Midbrain (tissue), 1 donor: ENCODE results near the gene ATP6AP1.
"Not testable (repeated sequence)": the region's sequence is repeated elsewhere in the genome, so short reads cannot be mapped to it uniquely, and the experiment has no call there.

ENCODE experiments used
- DNase-seq: peaks from one replicate; lab custom pipeline; 2025; lab: John Stamatoyannopoulos, UW

Gene ATP6AP1

DNA sequence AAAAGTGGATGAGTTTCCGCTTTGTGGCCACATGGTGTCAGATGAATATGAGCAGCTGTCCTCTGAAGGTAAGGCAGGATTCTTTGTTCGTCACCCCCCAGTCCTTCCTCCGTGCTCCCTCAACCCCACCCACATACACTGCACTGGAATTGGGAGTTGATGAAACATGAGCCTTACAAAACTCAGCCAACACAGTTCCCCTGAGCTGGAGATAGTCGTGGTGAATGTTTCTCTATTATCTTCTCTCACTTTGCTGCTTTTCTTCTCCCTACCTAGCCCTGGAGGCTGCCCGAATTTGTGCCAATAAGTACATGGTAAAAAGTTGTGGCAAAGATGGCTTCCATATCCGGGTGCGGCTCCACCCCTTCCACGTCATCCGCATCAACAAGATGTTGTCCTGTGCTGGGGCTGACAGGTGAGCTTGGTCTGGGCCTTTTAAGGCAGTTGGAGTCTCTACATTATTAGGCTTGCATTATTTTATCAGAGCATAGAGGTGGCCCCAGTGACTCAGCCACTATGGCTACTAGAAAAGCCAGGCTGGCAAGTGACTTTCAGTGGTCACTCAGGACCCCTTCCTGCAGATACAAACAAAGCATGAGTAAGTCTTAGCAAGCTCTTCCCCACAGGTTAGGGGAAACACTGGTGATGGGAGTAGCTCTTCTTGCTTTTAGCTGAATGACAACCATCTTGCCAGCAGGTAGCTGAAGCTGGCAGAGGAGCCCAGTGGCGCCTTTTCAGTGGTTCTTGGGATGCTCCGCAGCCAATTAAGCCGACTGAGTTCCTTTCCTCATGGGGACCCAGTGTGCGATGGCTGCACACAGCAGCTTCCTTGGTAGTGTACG lies 28.7 kb upstream of the ATP6AP1 start:
- DNase-seq = no peak

DNA sequence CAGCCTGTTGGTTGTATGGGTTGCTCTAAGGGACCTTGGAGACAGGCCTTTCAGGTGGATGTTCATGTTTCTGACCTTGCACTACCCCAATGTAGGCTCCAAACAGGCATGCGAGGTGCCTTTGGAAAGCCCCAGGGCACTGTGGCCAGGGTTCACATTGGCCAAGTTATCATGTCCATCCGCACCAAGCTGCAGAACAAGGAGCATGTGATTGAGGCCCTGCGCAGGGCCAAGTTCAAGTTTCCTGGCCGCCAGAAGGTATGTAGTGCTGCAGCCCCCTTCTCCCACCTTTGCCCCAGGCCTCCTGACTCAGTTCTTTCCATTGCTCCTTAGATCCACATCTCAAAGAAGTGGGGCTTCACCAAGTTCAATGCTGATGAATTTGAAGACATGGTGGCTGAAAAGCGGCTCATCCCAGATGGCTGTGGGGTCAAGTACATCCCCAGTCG lies 28.1 kb upstream of the ATP6AP1 start:
- DNase-seq = not testable (repeated sequence)

DNA sequence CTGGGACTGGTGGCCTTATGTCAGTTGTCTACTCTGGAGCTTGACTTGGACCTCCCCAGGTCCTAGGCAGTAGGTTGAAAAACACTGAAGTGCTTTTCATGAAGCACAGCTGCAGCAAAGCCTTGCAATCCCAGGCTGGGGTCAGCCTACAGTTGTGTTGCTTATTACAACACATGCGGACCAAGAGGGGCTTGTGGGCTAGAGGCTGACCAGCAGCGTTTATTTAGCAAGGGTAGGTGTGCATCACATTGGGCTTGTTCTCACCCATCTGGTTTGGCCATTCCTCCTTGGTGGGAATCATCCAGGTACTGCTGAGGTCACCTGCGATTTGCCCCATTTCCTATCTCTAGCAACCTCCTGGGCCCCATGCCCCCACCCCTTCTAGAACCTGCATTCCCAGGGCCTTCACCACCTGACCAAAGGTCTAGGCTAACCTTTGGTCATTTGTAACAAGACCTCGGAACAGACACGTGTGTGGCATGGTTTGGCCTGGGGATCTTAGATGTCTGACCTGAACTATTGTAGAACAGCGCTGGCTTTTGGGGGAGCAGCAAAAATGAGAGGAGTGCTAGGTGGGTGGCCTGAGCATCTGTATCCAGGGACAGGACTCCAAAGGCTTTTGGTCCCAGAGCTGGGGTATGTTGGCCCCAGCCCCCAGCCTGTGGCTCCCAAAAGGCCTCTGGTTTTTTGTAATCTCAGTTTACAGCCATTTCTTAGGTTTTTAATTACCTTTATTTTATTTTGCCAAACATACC lies 27.3 kb upstream of the ATP6AP1 start:
- no peak for DNase-seq

DNA sequence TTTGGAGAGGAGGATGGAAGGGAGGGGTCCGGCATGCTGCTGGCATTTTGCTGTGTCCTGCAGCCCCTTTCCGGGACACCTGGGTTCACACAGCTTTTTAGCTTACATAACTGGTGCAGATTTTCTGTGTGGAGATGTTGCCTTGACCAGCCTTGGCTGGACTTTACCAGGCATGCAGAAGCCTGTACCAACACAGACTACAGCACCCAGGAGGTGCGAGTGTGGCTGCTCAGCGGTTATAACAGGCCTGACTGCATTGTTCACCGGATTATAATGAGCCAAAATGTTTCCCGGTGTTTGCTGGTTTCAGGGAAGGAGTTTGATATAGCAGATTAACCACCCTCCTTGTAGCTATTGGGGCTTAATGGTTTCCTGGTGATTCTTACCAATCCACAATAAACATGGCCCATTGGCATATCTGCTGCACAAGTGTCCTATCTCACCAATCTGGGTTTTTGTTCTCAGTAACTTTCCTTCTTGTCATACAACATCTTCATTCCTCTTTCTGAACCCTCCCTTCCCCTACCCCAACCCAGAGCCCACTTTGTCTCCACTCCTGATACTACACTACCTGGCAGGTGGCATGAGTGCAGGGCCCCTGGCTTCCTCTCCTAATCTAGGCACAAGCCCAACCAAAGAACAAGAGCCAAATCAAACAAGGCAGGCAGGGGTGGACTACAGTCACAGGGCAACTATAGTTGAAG lies 26.4 kb upstream of the ATP6AP1 start:
- DNase-seq = no peak

DNA sequence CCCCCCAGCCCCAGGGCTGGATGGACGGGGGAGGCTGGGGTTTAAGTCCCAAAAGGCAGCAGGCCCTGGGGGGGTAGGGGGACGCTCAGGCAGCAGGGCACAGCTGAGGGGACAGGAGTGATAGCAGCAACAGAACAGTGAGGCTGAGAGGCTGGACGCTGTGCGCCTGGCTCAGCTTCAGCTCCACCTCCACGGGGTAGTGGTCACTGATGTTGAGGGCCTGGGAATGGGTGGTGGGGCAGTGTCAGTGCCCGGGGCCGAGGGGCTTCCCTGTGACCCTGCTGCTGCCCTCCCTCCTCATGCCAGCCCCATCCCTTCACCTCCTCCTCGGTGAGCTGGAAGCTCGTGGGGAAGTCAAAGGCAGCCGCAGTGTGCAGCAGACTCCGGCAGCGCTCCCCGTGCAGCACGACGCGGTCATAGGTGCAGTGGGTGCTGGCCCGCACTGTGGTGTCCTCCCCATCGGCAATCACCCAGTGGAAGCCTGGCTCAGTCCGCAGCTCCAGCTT lies 25.8 kb upstream of the ATP6AP1 start:
- DNase-seq = no peak

DNA sequence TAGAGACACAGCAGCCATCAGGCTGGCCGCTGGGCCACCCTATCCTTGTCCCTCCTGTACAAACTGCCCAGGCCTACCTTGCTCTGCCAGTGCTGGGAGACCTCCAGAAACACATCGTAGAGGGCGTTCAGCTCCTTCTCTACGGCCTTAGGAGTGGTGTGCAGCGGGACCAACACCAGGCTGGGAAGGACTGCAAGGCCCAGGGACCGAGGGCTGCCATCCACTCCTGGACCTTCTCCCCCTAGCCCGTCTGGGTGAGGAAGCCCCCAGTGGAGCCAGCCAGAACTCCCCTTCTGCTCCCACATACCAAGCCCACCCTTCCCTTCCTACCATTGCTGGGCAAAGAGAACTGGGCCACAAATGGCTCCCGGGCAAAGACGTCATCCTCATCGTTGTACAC lies 25.3 kb upstream of the ATP6AP1 start:
- no peak for DNase-seq

DNA sequence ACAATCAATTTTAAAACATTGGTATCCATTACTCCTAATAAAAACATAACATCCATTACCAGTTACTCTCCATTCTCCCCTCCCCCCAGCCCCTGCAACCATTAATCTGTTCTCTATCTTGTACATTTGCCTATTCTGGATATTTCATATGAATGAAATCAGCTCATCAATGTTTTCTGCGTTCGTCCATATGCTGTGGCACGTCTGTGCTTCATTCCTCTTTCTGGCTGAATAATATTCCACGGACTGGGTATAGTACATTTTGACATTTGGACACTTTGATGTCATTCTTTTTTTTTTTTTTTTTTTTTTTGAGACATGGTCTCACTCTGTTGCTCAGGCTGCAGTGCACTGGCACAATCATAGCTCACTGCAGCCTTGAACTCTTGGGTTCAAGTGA lies 24.6 kb upstream of the ATP6AP1 start:
- DNase-seq = no peak

DNA sequence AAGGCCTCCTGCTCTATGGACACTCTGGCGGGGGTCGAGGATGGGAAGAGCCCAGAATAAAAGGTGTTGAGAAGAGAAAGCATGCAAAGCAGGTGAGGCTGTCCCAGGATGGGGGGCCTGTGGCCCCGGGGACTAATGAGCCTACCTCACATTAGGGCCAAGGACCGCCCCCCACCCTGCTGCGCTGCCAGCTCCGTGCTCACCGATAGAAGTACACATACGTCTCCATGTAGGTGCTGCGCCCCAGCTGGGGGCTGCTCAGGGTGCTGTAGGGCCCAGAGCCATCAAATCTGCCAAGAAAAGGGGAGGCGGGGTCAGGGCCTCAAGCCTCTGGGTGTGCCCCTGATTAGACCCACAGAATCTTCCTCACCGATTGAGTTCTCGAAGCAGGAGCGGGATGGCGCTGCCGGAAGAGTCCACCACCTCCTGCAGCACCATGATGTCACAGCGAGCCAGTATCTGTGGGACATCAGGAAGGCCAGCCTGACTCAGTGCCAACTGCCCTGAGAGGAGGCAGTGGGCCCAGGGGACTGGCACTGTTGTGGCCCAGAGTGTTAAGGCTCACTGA lies 23.8 kb upstream of the ATP6AP1 start:
- no peak for DNase-seq

DNA sequence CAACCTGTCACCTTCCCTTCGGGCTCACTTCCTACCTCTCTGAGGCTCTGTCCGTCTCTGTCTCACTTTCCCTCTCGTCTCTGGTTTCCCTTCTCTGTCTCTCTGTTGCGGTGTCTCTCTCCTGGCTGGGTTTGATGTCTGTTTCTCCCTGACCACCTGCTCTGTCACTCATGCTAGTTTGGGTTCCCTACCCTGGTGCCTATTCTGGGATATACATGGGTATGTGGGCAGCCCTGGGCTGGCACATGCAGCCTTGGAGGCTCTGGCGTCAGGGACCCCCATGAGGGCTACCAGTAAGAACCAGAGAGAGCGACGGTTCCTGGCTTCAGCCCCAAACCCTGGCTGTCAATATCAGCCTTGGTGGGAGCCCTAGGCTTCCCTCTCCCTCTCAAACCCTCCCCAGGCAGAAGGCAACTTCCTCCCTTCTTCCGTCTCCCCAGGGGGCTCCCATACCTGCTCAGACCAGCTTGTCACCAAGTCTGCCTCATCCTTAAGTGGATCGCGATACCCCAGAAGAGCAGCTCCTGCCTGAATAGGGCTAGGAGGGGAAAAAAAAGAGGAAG lies 19.7 kb upstream of the ATP6AP1 start:
- DNase-seq = no peak

DNA sequence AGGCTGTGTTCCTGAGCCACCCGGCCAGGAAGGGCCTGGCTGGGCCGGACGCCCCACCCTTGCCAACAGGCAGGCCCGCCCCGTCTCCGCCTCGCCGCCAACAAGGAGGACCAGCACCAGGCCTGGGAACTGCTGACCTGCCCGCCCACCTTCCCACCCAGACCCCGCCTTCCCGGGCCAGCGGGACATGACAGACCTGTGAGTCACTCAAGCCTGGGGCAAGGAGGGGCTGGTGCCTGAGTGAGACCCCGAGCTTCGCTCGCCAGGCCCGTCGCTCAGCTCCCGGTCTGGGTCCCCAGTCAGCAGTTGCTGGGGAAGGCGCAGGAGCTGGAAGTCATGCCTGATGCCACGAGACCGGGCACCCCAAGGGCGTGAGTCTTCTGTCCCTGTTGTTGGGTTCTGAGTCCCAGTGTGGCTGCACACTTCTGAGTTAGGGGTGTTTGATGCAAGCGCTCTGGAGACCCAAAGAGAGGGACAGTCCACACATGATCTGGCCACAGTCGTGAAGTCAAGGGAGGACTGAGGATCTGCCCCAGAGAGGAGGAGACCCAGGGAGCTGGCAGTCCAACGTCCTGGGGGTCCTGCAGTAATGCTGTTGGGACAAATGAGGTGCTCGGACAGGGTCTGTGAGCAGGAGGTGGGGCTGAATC lies 19.1 kb upstream of the ATP6AP1 start, which contains the start of gene DNASE1L1:
Gene DNASE1L1 (minus strand): TSS at position 33 of the 650 bp plus-strand sequence. CDS start 3,686 bp downstream, outside the sequence.
- no peak for DNase-seq

DNA sequence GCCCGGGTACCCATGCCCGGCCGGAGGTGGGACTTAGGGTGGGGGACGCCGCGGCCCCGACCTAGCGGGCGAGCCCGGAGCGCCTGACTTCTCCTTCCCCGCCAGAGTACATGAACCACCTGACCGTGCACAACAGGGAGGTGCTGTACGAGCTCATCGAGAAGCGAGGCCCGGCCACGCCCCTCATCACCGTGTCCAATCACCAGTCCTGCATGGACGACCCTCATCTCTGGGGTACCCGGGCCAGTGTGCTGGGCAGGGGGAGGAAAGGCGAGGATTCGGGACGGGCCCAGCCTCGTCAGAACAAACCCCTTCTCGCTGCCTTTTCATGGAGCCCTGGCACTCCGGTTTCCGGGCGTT lies 16.5 kb upstream of the ATP6AP1 start:
- no peak for DNase-seq

DNA sequence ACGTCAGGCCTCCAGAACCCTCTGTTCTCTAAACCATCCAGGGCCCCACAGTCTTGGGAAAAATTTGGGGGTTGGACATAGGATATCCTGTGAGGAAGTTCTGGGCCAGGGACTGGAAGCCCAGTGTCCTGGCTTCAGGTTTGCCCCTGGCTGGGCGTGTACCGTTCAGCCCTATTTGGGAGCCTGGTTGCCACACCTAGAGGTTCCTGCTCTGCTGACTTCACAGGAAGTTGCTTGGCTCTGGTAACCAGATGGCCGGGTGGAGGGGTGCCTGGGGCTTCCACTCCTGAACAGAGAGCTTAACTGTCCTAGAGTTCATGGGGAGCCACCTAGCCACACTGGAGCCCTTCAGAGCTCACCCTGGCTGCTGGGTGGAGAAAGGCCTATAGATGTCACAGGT lies 16.0 kb upstream of the ATP6AP1 start:
- DNase-seq = no peak

DNA sequence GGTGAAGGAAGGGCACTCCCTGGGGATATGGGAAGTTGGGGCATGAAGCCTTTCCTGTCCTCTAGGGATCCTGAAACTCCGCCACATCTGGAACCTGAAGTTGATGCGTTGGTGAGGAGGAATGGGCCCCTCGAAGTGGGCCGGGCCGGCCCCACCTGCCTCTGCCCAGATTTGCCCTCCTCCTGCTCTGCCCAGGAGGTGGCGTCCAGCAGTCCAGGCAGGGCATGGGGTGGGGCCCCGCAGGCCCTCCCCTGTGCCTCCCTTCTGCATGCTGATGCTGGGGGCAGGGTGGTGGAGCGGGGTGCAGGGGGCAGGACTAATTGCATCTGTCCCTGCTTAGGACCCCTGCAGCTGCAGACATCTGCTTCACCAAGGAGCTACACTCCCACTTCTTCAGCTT lies 15.3 kb upstream of the ATP6AP1 start:
- DNase-seq = no peak

DNA sequence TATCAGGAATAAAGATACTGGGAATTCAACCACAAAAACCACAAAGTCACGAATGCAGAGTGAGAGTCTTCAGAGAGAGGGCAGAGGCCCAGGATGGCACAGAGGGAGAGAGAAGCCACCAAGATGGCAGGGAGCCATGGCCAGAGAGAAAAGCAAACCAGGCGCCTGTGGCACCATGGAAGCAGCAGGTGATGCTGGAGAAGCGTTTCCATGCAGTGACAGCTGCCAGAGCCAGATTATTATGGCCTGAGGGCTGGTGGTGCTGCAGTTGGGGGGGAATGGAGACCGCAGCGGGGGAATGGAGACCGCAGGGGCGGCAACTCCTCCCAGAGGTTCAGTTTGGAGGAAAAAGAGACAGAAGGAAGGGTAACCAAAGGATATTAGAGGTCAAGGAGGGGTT lies 11.3 kb upstream of the ATP6AP1 start:
- DNase-seq = no peak

DNA sequence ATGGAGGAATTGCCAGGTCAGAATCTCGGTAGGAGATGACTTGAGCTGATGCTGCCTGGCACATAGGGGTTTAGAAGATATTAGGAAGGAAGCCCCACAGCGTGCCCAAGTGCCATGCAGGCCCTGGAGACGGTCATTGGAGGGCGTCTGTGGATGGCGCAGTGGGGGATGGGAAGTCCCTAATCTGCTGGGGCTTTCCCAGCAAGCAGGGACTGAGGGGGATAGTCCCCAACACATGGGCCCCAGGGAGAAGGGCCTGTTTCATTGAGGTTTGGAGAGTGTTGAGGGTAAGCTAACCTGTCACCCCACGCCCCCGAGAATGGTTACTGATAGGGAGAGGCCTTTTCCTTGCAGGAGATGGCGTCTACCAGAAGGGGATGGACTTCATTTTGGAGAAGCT lies 9.3 kb upstream of the ATP6AP1 start:
- DNase-seq = no peak

DNA sequence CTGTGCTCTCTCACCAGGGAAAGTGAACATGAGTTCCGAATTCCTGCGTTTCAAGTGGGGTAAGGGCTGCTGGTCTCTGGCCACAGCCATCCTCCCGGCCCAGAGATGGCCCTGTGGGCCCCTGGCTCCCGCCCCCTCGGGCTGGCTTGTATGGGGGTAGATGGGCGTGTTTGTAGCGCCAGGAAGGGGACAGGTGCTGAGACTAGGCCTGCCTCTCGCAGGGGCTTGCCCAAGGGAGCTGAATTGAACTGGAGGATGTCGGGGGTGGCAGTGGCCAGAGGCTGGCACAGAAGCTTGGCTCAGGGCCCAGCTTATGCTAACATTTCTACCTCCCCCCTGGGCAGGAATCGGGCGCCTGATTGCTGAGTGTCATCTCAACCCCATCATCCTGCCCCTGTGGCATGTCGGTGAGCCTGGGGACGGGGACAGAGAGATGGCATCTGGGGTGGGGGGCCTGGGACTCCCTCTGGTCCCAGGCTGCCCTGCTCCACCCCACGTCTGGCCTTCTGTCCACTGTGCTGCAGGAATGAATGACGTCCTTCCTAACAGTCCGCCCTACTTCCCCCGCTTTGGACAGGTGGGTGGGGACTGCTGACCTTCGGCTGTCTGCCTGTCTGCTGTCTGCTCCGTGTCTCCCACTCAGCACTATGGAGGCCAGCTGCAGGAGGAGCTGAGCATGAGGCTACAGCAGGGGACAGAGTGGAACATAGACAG lies 8.6 kb upstream of the ATP6AP1 start:
- DNase-seq = no peak

DNA sequence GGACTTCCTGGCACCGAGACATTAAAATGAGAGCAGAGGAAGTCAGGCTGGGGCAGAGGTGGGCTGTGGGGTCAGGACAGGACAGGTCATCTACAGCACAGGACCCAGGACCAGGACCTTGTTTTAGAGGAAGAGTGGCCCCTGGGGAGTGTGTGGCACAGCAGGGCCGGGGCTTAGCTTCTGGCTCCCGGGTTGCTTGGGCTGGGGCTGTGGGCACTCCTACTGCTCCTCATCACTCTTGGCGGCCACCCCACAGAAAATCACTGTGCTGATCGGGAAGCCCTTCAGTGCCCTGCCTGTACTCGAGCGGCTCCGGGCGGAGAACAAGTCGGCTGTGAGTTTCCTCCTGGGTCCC lies 8.1 kb upstream of the ATP6AP1 start:
- no peak for DNase-seq

DNA sequence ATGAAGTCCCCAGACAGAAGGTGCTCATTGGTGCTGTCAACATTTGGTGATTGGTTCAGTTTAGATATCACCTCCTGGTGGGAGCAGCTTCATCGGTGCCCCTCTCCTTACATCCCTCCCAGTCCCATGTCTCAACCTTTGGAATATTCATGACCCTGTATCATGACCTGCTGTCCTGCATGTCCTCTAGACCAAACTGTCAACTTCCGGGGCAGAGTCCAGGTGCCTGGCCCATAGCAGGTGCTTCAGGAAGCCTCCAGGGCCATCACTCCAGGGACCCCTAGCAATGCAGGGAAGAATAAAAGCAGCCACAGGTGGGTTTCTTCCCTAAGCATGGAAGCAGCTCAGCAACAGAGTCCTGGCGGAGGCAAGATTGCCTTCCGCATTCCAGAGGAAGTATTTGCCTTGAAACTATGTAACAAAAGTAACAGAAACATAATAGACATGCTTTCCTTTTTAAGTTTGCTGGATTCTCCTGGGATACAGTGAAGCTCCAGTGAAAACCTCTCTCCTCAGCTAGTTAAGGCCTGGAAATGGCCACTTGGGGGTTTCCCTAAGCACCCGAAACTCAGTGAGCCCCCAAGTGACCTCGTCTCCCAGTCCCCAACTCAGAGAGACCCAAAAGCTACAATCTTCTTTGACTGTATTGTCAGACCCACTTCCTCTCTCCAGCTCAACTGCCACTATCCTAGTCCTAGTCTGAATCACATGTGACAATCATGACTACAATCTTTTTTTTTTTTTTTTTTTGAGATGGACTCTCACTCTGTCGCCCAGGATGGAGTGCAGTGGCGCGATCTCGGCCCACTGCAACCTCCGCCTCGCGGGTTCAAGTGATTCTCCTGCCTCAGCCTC lies 1.3 kb upstream of the ATP6AP1 start:
- DNase-seq = no peak

DNA sequence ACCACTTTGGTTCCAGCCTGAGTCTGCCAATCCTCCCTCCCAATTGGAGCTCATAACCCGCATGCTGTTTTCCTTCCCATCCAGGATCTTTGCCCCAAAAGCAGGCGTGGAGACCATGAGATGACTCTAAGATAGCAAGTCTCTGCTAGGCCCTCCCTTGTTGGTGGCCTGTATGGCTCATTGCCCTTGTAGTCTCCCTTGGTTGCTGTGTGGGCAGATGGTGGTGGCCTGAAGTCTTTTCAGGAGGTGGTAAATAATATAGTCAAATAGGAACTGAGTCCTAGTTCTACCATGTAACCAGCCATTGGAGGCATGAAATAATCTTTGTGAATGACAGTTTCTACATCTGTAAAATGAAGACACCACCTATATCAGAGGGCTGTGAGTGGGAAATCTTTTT lies 1.2 kb downstream of the ATP6AP1 start:
- DNase-seq = no peak

DNA sequence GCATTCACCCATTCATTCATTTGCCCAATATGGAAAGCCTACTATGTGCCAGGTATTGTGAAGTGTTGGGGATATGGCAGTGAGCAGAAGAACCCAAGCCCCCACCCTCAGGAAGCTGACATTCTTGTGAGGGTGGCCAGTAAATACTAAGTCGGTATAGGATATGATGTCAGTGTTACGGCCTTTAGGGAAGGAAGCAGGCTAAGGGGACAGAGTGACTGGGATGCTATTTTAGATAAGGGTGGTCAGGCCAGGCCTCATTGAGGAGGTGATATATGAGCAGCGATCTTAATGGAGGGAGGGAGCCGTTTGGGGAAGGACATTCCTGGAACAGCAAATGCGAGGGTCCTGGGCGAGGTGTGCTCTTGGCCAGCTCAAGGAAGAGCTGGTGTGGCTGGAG lies 2.0 kb downstream of the ATP6AP1 start:
- no peak for DNase-seq
